K562 (cell line): ENCODE results near the gene AHI1. TPM values are rescaled to one million over a fixed set of nuclear protein-coding genes. Genes with fewer than 3 reads are reported as not detected.
A peak's percentile ranks its signal among the peaks of the same experiment; 100 is the strongest.

Experiments used
- CEBPZ ChIP-seq: fragments of 150-350 bp; IDR thresholded peaks from 2 replicates; pipeline ENCODE4 v1.6.1; 2014; ENCODE audit warnings: low read depth, mild to moderate bottlenecking, low read length, borderline replicate concordance
- CHD2 ChIP-seq: IDR thresholded peaks from 2 replicates; pipeline ENCODE4 v1.6.1; 2011; ENCODE audit warnings: low read depth, low read length
- DIDO1 ChIP-seq: fragments of 450-650 bp; IDR thresholded peaks from 2 replicates; pipeline ENCODE4 v1.6.1; 2016; ENCODE audit warnings: low read depth, missing biosample characterization, missing genetic modification characterization
- E2F8 ChIP-seq: fragments of 450-650 bp; IDR thresholded peaks from 2 replicates; pipeline ENCODE4 v1.7.1; 2018; ENCODE audit warnings: mild to moderate bottlenecking, low read depth; ENCODE audit not compliant: partially characterized antibody
- E4F1 ChIP-seq: fragments of 250-450 bp; sonication (Bioruptor Pico); IDR thresholded peaks from 2 replicates; pipeline ENCODE4 v1.5.0; 2021; ENCODE audit warnings: mild to moderate bottlenecking, borderline replicate concordance
- FOXJ2 ChIP-seq: fragments of 200-800 bp; sonication (Bioruptor generic); IDR thresholded peaks from 2 replicates; pipeline ENCODE4 v1.6.1; 2016; ENCODE audit warnings: missing genetic modification characterization, missing compliant biosample characterization
- HDAC3 ChIP-seq: fragments of 450-650 bp; IDR thresholded peaks from 2 replicates; pipeline ENCODE4 v1.6.1; 2018; ENCODE audit warnings: borderline replicate concordance, mild to moderate bottlenecking, moderate library complexity; ENCODE audit not compliant: partially characterized antibody
- HES1 ChIP-seq: fragments of 450-650 bp; IDR thresholded peaks from 2 replicates; pipeline ENCODE4 v1.6.1; 2016; ENCODE audit warnings: low read depth, mild to moderate bottlenecking, moderate library complexity
- HMBOX1 ChIP-seq: sonication (generic); IDR thresholded peaks from 2 replicates; pipeline ENCODE4 v1.6.1; 2016
- JUN ChIP-seq, 2 experiments: sonication (generic) in 1 of 2; formaldehyde crosslinking in 1 of 2; IDR thresholded peaks; 2 replicates each; pipeline versions ENCODE4 v1.6.1 to v1.8.0; 2012 to 2022; ENCODE audit warnings: borderline replicate concordance in 2 of 2, mild to moderate bottlenecking in 2 of 2, improper control_type of control experiment in 1 of 2, low read depth in 1 of 2, low read length in 1 of 2, missing genetic modification reagents in 1 of 2
- NCOA2 ChIP-seq, 2 experiments: fragments of 450-650 bp; IDR thresholded peaks; 2 replicates each; pipeline ENCODE4 v1.6.1; 2018; ENCODE audit warnings: mild to moderate bottlenecking in 2 of 2, moderate library complexity in 1 of 2; ENCODE audit not compliant: partially characterized antibody in 2 of 2
- NFXL1 ChIP-seq: fragments of 450-650 bp; formaldehyde crosslinking; IDR thresholded peaks from 2 replicates; pipeline ENCODE4 v1.4.0; 2021; ENCODE audit warnings: mild to moderate bottlenecking
- PHF8 ChIP-seq: fragments of 200-600 bp; sonication (generic); IDR thresholded peaks from 2 replicates; pipeline ENCODE4 v1.6.1; 2012; ENCODE audit warnings: mixed run types, mild to moderate bottlenecking, inconsistent platforms, low read length, moderate library complexity, borderline replicate concordance
- RFX1 ChIP-seq: fragments of 450-650 bp; IDR thresholded peaks from 2 replicates; pipeline ENCODE4 v1.6.1; 2016; ENCODE audit warnings: mild to moderate bottlenecking, moderate library complexity
- ZNF121 ChIP-seq: sonication (generic); formaldehyde crosslinking; conservative IDR thresholded peaks from 2 replicates; pipeline ENCODE4 v1.8.0; 2022; ENCODE audit warnings: missing genetic modification reagents
- ZNF583 ChIP-seq: fragments of 250-450 bp; sonication (Bioruptor Pico); IDR thresholded peaks from 2 replicates; pipeline ENCODE4 v1.4.0; 2020
- polyA plus RNA-seq, 8 experiments: library from polyadenylated mRNA; depleted of rRNA in 4 of 8; stranded (reverse) in 5 of 8; unstranded in 3 of 8; fragments of >200 nt; fragmentation: Nextera tagmentation in 2 of 8; fragmentation: Illumina TruSeq in 1 of 8; extraction: Ambion mirVana in 2 of 8; extraction: Trizol in 1 of 8; gene quantifications; 2 replicates each; pipeline versions ENCODE4 v1.2.1 to v1.2.3, GENCODE V29; 2011 to 2014; ENCODE audit warnings: inconsistent platforms in 1 of 8, missing spikeins in 1 of 8
- total RNA-seq, 7 experiments: library from RNA; depleted of rRNA in 6 of 7; stranded (reverse); fragments of >200 nt in 6 of 7; fragmentation: Illumina TruSeq in 2 of 7; extraction: Trizol in 2 of 7; gene quantifications; 2 replicates each; pipeline versions ENCODE4 v1.2.1 to v1.2.3, GENCODE V29; 2011 to 2021; ENCODE audit warnings: low replicate concordance in 1 of 7

AHI1 gene
- total and polyA plus RNA-seq, 9 of the 15 experiments (the other 6 are each of a cell fraction or from before 2014, with no cell fraction given), result 24.7 to 54.9 (median 32.2) TPM

GRCh38 chr6:135522965-135523692, 25.6 kb upstream of the AHI1 start (continued):
- TF ChIP-seq E4F1 (CRISPR knock-in tag) (no peak), FOXJ2 (peak; percentile 96), ZNF583 (CRISPR knock-in tag) (0 out of 2 replicates have a peak, but pooled peaks have one; percentile 6), NFXL1 (CRISPR knock-in tag) (no peak), HES1 (peak; percentile 82), CEBPZ (no peak), ZNF121 (CRISPR knock-in tag) (no peak), RFX1 (no peak), NCOA2 (IDR thresholded peaks at IDR 0.05; ENCODE audit: partially characterized antibody in 2 of 2) (no peak), DIDO1 (tag) (no peak), JUN (IDR thresholded peaks at IDR 0.05; ENCODE audit: borderline replicate concordance, low read depth, low read length) (peak; percentile 96), JUN (CRISPR knock-in tag; IDR thresholded peaks at IDR 0.05; ENCODE audit: borderline replicate concordance) (no peak), CHD2 (no peak), HDAC3 (peak; percentile 77), PHF8 (no peak), E2F8 (no peak), HMBOX1 (no peak)
